Omental fat pad (tissue), 4 donors: ENCODE data around the gene GNG12. TPM values are rescaled to one million over a fixed set of nuclear protein-coding genes. Genes with fewer than 3 reads are reported as not detected.

ENCODE experiments used
- ATAC-seq: fragments of 150-250 bp; one replicate; pipeline ENCODE4 v1.9.1; 2016; ENCODE audit warnings: mild to moderate bottlenecking, moderate library complexity; ENCODE audit not compliant: low FRiP score
- DNase-seq: peaks from one replicate; pipeline ENCODE4 v3.0.0-alpha.2; 2019; ENCODE audit warnings: low spot score
- total RNA-seq, 4 donors: library from RNA; depleted of rRNA; stranded (reverse); fragments of >200 nt; gene quantifications; one replicate each; pipeline ENCODE4 v1.1.0, GENCODE V29; 2016
- TF ChIP-seq, protein P1 (sequence below), 3 donors: fragments of 450-650 bp; IDR thresholded peaks; one replicate each; pipeline ENCODE4 v1.5.1; 2016 to 2017; ENCODE audit warnings: antibody characterized with exemption in 3 of 3, mild to moderate bottlenecking in 3 of 3, moderate library complexity in 2 of 3

Gene GNG12
- total RNA-seq, 4 donors from 2014 or later = 77.0 to 117 (median 94.5) TPM

DNA sequence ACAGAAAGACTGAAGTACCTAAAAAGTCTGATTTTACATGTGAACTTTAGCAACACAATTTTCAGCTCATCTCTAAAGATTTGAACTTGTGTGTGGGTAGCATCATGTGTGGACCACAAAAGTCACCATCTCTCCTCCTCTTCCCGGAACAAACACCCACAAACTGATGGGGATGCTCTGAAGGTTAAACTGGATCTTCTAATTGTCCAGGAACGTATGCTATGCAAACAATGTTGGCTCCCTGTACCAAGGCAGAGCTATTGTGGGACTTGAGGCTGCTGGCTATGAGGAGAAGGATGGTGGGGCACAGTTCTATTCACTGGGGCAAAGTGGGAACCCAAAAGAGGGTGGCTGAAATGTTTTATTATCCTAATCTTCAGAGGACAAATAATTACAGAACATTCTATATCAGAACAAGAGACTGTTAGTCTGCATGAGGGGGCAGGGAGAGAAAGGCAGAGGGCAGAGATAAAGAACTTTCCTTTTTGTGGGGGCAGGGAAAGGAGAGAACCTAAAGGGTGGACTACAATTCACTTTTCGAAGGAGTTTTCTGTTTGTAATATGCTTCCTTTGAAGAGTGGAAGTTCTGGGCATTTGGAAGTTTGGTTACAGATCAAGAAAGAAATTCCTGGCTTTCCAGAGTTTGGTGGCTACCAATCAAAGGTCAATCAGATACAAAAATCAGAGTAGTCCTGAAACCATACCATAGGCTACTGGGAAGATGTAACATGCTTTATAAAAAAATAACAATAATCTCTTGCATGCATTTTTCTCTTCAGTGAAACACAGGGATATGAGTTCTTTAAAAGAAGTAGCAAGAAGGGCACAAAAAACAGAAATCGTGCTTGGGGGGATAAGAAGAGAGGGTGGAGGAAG is 85.4 kb downstream of the GNG12 start:
- TF ChIP-seq, protein P1, sequence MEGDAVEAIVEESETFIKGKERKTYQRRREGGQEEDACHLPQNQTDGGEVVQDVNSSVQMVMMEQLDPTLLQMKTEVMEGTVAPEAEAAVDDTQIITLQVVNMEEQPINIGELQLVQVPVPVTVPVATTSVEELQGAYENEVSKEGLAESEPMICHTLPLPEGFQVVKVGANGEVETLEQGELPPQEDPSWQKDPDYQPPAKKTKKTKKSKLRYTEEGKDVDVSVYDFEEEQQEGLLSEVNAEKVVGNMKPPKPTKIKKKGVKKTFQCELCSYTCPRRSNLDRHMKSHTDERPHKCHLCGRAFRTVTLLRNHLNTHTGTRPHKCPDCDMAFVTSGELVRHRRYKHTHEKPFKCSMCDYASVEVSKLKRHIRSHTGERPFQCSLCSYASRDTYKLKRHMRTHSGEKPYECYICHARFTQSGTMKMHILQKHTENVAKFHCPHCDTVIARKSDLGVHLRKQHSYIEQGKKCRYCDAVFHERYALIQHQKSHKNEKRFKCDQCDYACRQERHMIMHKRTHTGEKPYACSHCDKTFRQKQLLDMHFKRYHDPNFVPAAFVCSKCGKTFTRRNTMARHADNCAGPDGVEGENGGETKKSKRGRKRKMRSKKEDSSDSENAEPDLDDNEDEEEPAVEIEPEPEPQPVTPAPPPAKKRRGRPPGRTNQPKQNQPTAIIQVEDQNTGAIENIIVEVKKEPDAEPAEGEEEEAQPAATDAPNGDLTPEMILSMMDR (IDR thresholded peaks at IDR 0.05) = no peak
- ATAC-seq (no peak), DNase-seq (no peak)

DNA sequence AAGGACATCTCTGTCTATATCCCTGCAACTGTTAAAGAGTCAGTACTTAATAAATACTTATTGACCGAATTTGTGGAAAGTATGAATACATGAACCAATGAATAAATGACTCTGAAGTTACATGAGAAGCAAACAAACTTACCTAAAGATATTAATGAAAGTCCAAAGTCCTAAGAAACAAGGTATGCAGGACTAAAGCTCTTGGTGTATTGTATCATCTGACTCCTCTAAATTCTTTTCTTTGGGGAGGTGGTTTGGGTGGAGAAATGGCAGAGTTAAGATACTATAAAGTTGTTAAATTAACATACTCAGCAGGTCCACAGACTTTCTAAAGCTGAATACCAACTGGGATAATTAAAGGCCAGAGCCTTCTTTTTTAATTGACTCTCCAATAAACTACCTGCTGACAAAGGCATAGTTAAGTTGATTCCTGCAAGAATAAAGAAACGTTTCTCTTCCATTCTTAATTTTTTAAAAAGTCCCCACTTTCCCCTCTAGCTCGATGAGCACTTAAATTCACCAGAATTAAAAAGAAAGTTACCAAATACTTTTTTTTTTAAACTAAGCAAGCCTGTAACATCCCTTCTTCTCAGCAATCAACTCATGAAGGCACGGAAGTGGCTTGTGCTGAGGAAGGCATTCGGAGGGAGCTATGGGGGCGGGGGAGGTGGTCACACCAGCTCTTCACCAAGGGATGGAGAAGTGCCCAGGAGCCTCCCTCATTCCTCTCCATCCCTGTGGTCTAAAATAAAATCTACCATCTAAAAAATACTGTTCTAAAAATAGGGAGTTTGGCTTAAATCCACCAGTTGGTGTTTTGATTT is 87.2 kb downstream of the GNG12 start:
- no peak for ATAC-seq
- DNase-seq = no peak
- TF ChIP-seq, protein P1 (IDR thresholded peaks at IDR 0.05) = no peak

DNA sequence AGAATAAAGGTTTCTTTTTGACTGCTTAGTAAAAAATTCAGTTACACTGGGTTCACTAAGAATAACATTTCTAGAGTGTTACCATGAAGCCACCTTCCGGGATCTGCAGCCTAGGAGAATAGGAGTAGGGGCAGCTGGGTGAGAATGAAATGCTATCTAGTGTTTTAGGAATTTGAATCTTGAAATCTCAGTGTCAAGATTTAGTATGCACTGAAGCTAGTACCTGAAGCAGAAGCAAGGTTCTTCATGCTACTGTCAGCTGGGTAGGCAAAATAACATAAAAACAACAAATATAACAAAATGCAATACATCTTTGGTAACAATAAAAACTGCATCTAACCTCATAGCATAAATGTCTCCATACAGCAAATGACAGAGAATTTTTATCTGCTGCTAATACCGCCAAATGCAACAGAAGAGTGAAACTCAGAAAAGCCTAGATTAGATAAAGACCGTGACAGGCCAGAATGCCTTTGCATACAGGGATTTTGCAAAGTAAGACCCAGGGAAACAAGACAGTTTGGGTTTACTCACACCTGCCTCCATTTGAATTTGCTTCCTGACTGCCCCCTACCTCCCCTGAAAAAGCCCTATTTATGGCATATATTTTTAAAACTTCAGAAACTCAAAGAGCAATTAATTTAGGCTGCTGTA is 90.1 kb downstream of the GNG12 start:
- DNase-seq (no peak), ATAC-seq (no peak)
- TF ChIP-seq, protein P1 (IDR thresholded peaks at IDR 0.05) = no peak

DNA sequence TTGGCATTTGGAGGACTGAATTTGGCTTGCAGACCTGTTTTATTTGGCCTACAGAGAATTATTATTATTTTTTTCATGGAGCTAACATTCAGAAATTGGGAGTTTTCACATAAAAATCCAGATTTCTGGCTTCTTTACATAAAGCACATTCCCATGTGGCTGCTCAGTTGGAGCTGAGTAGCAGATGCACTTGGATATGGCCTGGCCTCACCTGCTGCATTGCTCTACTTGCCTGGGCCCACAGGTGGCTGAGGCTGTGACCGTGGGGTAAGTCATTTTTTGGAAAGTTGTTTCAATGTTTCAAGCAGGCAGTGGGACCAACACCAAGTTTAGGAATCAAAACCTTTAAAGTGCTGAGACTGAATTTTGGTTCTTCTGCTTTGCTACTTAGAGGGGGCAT is 91.5 kb downstream of the GNG12 start:
- no peak for DNase-seq
- TF ChIP-seq, protein P1 (IDR thresholded peaks at IDR 0.05) = no peak
- ATAC-seq = no peak

DNA sequence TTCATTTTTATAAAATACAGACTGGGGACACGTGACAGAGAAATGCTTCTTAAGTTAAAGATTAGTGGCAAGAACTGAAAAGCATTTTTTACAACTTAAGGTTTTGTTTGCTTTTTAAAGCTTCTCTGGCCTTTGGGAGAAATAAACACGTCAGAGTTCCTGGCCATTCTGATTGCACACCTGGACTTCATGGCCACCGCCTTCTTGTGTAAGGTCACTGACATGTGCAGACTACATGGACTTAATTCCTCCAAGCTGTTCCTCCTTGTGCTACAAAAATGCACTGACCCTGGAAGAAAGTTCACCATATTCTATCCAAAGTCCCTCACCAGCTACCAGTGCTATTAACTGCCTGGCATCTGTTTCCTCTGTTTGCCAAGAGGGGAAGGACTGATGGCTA is 92.1 kb downstream of the GNG12 start:
- DNase-seq (no peak), ATAC-seq (no peak)
- TF ChIP-seq, protein P1 (IDR thresholded peaks at IDR 0.05) = no peak

DNA sequence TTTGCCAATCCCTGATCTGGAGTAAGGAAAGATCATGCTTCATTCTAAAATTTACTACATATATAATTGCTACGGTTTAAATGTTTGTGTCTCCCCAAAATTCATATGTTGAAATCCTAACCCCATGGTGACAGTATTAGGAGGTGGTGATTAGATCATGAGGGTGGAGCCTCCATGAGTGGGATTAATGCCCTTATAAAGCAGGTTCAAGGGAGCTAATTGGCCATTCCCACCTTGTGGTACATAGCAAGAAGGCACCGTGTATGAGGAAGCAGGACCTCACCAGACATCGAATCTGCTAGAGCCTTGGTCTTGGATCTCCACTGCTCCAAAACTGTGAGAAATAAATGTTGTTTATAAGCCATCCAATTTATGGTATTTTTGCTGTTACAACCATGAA is 92.7 kb downstream of the GNG12 start:
- no peak for DNase-seq
- ATAC-seq = no peak
- TF ChIP-seq, protein P1 (IDR thresholded peaks at IDR 0.05) = no peak
